B cell (primary cell): ENCODE measurements around the gene PLCB3. TPM values are rescaled to one million over a fixed set of nuclear protein-coding genes. Genes with fewer than 3 reads are reported as not detected.

Experiments used
- ATAC-seq: fragments of 200-7000 bp; cut with Tn5 transposase; one replicate; pipeline ENCODE4 v1.10.0; 2021; ENCODE audit warnings: low read depth, mild to moderate bottlenecking, moderate number of reproducible peaks, moderate library complexity
- CTCF ChIA-PET: fragments of 350-600 bp; sonication (Branson Sonifier 250); formaldehyde crosslinking; loops from one replicate; lab custom pipeline; 2021; ENCODE audit warnings: antibody characterized with exemption, inconsistent platforms; lab: Charles Lee
- POLR2A ChIA-PET: fragments of 350-600 bp; sonication (Branson Sonifier 250); formaldehyde crosslinking; loops from one replicate; lab custom pipeline; 2021; ENCODE audit warnings: antibody characterized with exemption; lab: Charles Lee
- DNase-seq: peaks from one replicate; pipeline ENCODE4 v3.0.0; 2013
- H2AFZ ChIP-seq: 2 replicates; pipeline ENCODE4 v1.6.1; 2012; ENCODE audit warnings: mild to moderate bottlenecking, low read depth, low read length; ENCODE audit not compliant: insufficient read depth, poor library complexity, severe bottlenecking
- H3K27ac ChIP-seq, 2 donors: 1 replicate in 1 of 2; 2 replicates in 1 of 2; pipeline ENCODE4 v1.5.1; 2012 to 2013; ENCODE audit warnings: low read length in 2 of 2, mild to moderate bottlenecking in 2 of 2, moderate library complexity in 1 of 2
- H3K27me3 ChIP-seq, 4 experiments: fragments of 200-600 bp in 1 of 4; sonication (generic) in 1 of 4; replicated peaks in 1 of 4; 1 replicate in 2 of 4; 2 replicates in 2 of 4; pipeline versions ENCODE4 v1.6.1 to v1.7.0; 2013 to 2016; ENCODE audit warnings: low read length in 3 of 4, mild to moderate bottlenecking in 2 of 4, mixed read lengths in 1 of 4, moderate library complexity in 1 of 4; ENCODE audit not compliant: insufficient read depth in 4 of 4, control insufficient read depth in 3 of 4; ENCODE audit errors: control extremely low read depth in 1 of 4
- H3K36me3 ChIP-seq, 2 experiments: replicated peaks in 1 of 2; 1 replicate in 1 of 2; 2 replicates in 1 of 2; pipeline versions ENCODE4 v1.6.1 to v1.7.1; 2013; ENCODE audit warnings: low read length in 1 of 2; ENCODE audit not compliant: insufficient read depth in 2 of 2, control insufficient read depth in 1 of 2; ENCODE audit errors: control extremely low read depth in 1 of 2, extremely low read depth in 1 of 2
- H3K4me1 ChIP-seq, 2 donors: fragments of 200-600 bp in 1 of 2; sonication (generic) in 1 of 2; 1 replicate in 1 of 2; 2 replicates in 1 of 2; pipeline versions ENCODE4 v1.5.1 to v1.6.1; 2013 to 2017; ENCODE audit warnings: low read length in 2 of 2; ENCODE audit not compliant: control insufficient read depth in 2 of 2, insufficient read depth in 2 of 2
- H3K4me2 ChIP-seq: replicated peaks from 2 replicates; pipeline ENCODE3; 2012; ENCODE audit warnings: mild to moderate bottlenecking, low read depth, low read length; ENCODE audit not compliant: poor library complexity, severe bottlenecking
- H3K4me3 ChIP-seq, 5 experiments: fragments of 200-600 bp in 1 of 5; sonication (generic) in 1 of 5; 1 replicate in 3 of 5; 2 replicates in 2 of 5; pipeline versions ENCODE4 v1.5.1 to v1.7.0; 2011 to 2016; ENCODE audit warnings: low read length in 4 of 5, mild to moderate bottlenecking in 4 of 5, low read depth in 2 of 5, control low read depth in 1 of 5, moderate library complexity in 1 of 5; ENCODE audit not compliant: insufficient read depth in 1 of 5; ENCODE audit errors: control extremely low read depth in 1 of 5, extremely low read depth in 1 of 5
- H3K79me2 ChIP-seq: fragments of 200-600 bp; sonication (generic); one replicate; pipeline ENCODE4 v1.6.0; 2016; ENCODE audit warnings: low read length; ENCODE audit not compliant: control insufficient read depth, insufficient read depth
- H3K9ac ChIP-seq: fragments of 200-600 bp; sonication (generic); 2 replicates; pipeline ENCODE4 v1.6.1; 2017; ENCODE audit warnings: mild to moderate bottlenecking, low read length, moderate library complexity
- H3K9me3 ChIP-seq, 3 donors: one replicate each; pipeline versions ENCODE4 v1.6.1 to v1.7.1; 2013; ENCODE audit warnings: low read length in 2 of 3; ENCODE audit not compliant: control insufficient read depth in 2 of 3, insufficient read depth in 1 of 3; ENCODE audit errors: control extremely low read depth in 1 of 3
- H4K20me1 ChIP-seq: 2 replicates; pipeline ENCODE4 v1.6.0; 2012; ENCODE audit warnings: mild to moderate bottlenecking, low read length; ENCODE audit not compliant: insufficient read depth, control insufficient read depth, poor library complexity, severe bottlenecking
- H3K27ac Mint-ChIP-seq: one replicate; pipeline ENCODE4 v1.8.0; 2021; ENCODE audit warnings: mixed read lengths
- H3K27me3 Mint-ChIP-seq: one replicate; pipeline ENCODE4 v1.8.0; 2021; ENCODE audit warnings: mixed read lengths
- H3K4me1 Mint-ChIP-seq: one replicate; pipeline ENCODE4 v1.8.0; 2021; ENCODE audit warnings: mixed read lengths
- H3K4me3 Mint-ChIP-seq: one replicate; pipeline ENCODE4 v1.8.0; 2021; ENCODE audit warnings: mixed read lengths
- H3K9me3 Mint-ChIP-seq: one replicate; pipeline ENCODE4 v1.8.0; 2022; ENCODE audit warnings: mixed read lengths; ENCODE audit not compliant: insufficient read depth
- EZH2 ChIP-seq: IDR thresholded peaks from 2 replicates; pipeline ENCODE4 v1.6.1; 2012; ENCODE audit warnings: borderline replicate concordance, low read depth, mild to moderate bottlenecking, moderate library complexity, low read length; ENCODE audit not compliant: insufficient read depth, poor library complexity, severe bottlenecking
- WGBS: methylation state at CpG from one replicate; pipeline ENCODE4 v1.1.5; 2013; ENCODE audit warnings: missing lambda C conversion rate; ENCODE audit not compliant: insufficient coverage; 5-methylcytosine and 5-hydroxymethylcytosine counted together
- intact Hi-C: fragments of 100-400 bp; cut with micrococcal nuclease; formaldehyde crosslinking; loops from one replicate; pipeline ENCODE4 v1.10.0; 2022
- polyA plus RNA-seq: library from polyadenylated mRNA; depleted of rRNA; stranded (reverse); fragments of >200 nt; gene quantifications from 2 replicates; pipeline ENCODE4 v1.2.3, GENCODE V29; 2012
- total RNA-seq, 2 donors: library from RNA; stranded (reverse); fragments of 120-200 nt in 1 of 2; gene quantifications; 1 replicate in 1 of 2; 2 replicates in 1 of 2; pipeline versions ENCODE4 v1.2.3 to v1.2.4, GENCODE V29; 2013 to 2022
- TF ChIP-seq, protein P1 (sequence below): fragments of 200-600 bp; IDR thresholded peaks from one replicate; pipeline ENCODE4 v1.8.0; 2022; ENCODE audit warnings: antibody characterized with exemption, mild to moderate bottlenecking

Gene PLCB3
- total and polyA plus RNA-seq, 2 donors (not counting 1 experiment from before 2014, with no cell fraction given) = 3.0 to 8.1 TPM

GRCh38 chr11:64267207-64267945 lies 16.0 kb downstream of the PLCB3 start:
- H3K4me3 Mint-ChIP-seq = no peak overlapping the region
- intact Hi-C loops = no loop called here
- Histone ChIP-seq H3K9me3 (peaks cover 0 to 3% (median 0%) of the 10 kb centered on the region in 3 donors), H2AFZ (no peak overlapping the region), H3K4me1 (peaks cover 14 to 29% of the 10 kb centered on the region in 2 donors), H3K36me3 (no peaks in the 10 kb centered on the region), H4K20me1 (no peaks in the 10 kb centered on the region), H3K4me2 (peak overlapping the region; percentile 92), H3K9ac (no peak overlapping the region), H3K79me2 (no peaks in the 10 kb centered on the region), H3K27me3 (no peaks in the 10 kb centered on the region), H3K4me3 (no peak overlapping the region), H3K27ac (no peak overlapping the region)
- POLR2A ChIA-PET = no interaction called here
- peaks cover 19% of the 10 kb centered on the region for H3K4me1 Mint-ChIP-seq
- H3K27ac Mint-ChIP-seq = peak overlapping the region; percentile 56
- TF ChIP-seq EZH2 = no peak
- TF ChIP-seq, protein P1, sequence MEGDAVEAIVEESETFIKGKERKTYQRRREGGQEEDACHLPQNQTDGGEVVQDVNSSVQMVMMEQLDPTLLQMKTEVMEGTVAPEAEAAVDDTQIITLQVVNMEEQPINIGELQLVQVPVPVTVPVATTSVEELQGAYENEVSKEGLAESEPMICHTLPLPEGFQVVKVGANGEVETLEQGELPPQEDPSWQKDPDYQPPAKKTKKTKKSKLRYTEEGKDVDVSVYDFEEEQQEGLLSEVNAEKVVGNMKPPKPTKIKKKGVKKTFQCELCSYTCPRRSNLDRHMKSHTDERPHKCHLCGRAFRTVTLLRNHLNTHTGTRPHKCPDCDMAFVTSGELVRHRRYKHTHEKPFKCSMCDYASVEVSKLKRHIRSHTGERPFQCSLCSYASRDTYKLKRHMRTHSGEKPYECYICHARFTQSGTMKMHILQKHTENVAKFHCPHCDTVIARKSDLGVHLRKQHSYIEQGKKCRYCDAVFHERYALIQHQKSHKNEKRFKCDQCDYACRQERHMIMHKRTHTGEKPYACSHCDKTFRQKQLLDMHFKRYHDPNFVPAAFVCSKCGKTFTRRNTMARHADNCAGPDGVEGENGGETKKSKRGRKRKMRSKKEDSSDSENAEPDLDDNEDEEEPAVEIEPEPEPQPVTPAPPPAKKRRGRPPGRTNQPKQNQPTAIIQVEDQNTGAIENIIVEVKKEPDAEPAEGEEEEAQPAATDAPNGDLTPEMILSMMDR = no peak
- 92% methylated on average over 16 of the region's 27 CpGs for WGBS
- CTCF ChIA-PET = interaction anchor here (1.0 to 5.7 kb wide), 4 partner anchors 17 to 62 kb away, joined by 3 to 51 read pairs (median 24); partner anchors contain the start of genes FERMT3, PLCB3 and PPP1R14B
- ATAC-seq (no peak), DNase-seq (no peak)
- no peaks in the 10 kb centered on the region for H3K27me3 Mint-ChIP-seq
- no peaks in the 10 kb centered on the region for H3K9me3 Mint-ChIP-seq
